LNCaP clone FGC (cell line): ENCODE results near the gene NOX1.
A peak's percentile ranks its signal among the peaks of the same experiment; 100 is the strongest.

Source experiments
- DNase-seq: peaks from one replicate; pipeline ENCODE4 v3.0.0-alpha.2; 2011; ENCODE audit warnings: low read depth
- H3K4me3 ChIP-seq: 2 replicates; pipeline ENCODE4 v1.5.1; 2011; ENCODE audit warnings: mild to moderate bottlenecking, low read depth, low read length, control low read depth
- TF ChIP-seq, protein P1 (sequence below): IDR thresholded peaks from 2 replicates; pipeline ENCODE4 v1.5.1; 2012; ENCODE audit warnings: mild to moderate bottlenecking; ENCODE audit not compliant: control insufficient read depth, insufficient read depth; ENCODE audit errors: extremely low read depth

NOX1 gene

DNA sequence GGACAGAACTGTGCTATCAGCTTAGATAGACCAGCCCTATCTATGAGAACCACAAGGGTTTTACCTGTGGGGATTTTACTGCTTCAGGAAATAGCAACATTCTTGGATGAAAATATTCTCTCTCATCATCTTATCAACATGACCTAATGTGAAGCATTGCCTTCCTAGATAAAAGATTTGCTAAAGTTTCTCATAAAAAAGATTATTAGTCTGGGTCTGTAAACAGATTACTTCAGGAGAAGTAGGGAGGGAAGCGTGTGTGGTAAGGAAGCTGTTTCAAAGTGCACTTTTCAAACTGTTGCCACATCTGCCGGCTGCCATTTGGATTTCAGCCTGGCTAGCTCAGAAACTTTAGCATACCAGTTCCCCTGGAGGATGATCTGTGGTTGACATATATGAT, at the start of gene NOX1:
TSS of gene NOX1 (minus strand) at position 35 of the 400 bp plus-strand sequence. CDS start 220 bp downstream, outside the sequence.
- TF ChIP-seq, protein P1, sequence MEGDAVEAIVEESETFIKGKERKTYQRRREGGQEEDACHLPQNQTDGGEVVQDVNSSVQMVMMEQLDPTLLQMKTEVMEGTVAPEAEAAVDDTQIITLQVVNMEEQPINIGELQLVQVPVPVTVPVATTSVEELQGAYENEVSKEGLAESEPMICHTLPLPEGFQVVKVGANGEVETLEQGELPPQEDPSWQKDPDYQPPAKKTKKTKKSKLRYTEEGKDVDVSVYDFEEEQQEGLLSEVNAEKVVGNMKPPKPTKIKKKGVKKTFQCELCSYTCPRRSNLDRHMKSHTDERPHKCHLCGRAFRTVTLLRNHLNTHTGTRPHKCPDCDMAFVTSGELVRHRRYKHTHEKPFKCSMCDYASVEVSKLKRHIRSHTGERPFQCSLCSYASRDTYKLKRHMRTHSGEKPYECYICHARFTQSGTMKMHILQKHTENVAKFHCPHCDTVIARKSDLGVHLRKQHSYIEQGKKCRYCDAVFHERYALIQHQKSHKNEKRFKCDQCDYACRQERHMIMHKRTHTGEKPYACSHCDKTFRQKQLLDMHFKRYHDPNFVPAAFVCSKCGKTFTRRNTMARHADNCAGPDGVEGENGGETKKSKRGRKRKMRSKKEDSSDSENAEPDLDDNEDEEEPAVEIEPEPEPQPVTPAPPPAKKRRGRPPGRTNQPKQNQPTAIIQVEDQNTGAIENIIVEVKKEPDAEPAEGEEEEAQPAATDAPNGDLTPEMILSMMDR = no peak
- no peak within 1 kb of the TSS for H3K4me3 ChIP-seq
- DNase-seq = no peak

DNA sequence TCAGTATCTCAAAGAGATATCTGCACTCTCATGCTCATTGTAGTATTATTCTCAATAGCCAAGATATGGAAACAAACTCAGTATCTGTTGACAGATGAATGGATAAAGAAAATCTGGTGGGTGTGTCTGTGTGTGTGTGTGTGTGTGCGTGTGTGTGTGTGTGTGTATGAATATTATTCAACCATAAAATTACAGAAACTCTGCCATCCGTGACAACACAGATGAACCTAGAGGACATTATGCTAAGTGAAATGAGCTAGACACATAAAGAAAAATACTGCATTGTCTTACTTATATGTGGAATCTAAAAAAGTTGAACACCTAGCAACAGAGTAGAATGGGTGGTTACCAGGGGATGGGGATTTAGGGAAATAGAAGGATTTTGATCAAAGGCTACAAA, 41.4 kb upstream of the NOX1 start:
- no peak for DNase-seq
- TF ChIP-seq, protein P1 = no peak
- no peak overlapping the region for H3K4me3 ChIP-seq

DNA sequence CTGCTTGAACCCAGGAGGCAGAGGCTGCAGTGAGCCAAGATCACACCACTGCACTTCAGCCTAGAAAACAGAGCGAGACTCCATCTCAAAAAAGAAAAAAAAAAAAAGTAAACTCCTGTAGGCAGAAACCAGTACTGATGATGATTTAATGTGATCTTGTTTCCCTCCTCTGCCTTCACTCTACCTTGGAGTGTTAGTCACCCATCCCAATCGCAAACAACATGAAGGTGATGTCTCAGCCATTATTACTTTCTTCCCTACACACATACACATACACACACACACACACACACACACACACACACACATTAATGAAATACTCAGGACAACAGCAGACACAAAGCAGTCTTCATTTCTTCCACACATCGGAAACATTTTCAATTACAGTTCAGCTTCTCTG, 39.0 kb upstream of the NOX1 start:
- TF ChIP-seq, protein P1 = no peak
- no peak overlapping the region for H3K4me3 ChIP-seq
- DNase-seq = no peak

DNA sequence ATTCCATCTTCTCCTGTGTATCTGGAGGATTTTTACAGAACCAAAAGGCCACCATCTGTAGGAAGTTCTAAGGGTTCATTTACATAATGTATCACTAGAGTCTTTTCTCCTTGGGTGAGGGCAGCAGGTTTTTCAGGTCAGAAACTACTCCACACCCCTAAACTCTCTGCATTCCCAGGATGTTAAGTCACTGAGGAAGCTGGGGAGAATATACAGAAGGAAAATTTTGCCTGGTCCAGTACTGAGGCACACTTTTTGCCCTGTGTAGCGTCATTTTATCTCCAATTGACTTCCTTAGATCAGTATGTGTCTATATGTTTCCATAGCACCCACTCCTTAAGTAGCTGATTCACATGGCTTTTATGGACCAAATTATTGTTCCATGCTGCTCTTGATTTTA, 37.6 kb upstream of the NOX1 start:
- TF ChIP-seq, protein P1 = no peak
- no peak for DNase-seq
- no peak overlapping the region for H3K4me3 ChIP-seq

DNA sequence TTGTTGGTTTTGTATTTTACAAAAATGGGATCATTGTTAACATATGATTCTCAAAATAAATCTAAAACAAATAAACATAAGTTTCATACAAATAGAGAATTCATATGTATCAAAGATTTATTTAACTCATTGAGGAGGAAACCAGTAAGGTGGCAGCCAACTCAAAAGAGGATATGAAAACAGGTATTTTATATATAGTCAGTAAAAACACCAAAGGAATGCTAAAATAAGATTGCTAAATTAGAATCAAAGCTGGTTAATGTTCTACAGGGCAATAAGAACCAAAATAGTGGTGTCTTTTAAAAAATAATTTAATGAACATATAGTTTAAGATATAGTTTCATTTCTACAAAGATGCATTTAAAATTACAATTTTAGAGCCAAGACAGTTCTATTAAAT, 31.5 kb upstream of the NOX1 start:
- H3K4me3 ChIP-seq = no peak overlapping the region
- TF ChIP-seq, protein P1 = no peak
- DNase-seq = no peak

DNA sequence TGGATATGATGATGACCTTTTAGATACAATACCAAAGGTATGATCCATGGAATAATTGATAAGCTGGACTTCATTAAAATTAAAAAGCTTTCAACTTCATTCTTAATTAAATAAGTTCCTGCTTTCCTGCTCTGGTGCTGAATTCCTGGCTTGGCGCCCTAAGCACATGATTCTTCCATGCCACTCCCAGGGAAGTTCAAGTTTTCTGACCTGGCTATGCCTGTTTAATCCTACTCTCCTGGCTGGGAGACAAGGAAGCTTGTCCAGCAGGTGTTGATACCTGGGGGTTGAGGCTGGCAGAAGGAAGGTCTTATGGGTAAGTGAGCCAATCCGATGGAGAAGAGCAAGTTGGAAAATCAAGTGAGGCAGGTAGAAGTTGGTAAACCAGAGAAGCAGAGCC, 30.3 kb upstream of the NOX1 start:
- H3K4me3 ChIP-seq = no peak overlapping the region
- peak; percentile 46 for DNase-seq
- TF ChIP-seq, protein P1 = no peak

DNA sequence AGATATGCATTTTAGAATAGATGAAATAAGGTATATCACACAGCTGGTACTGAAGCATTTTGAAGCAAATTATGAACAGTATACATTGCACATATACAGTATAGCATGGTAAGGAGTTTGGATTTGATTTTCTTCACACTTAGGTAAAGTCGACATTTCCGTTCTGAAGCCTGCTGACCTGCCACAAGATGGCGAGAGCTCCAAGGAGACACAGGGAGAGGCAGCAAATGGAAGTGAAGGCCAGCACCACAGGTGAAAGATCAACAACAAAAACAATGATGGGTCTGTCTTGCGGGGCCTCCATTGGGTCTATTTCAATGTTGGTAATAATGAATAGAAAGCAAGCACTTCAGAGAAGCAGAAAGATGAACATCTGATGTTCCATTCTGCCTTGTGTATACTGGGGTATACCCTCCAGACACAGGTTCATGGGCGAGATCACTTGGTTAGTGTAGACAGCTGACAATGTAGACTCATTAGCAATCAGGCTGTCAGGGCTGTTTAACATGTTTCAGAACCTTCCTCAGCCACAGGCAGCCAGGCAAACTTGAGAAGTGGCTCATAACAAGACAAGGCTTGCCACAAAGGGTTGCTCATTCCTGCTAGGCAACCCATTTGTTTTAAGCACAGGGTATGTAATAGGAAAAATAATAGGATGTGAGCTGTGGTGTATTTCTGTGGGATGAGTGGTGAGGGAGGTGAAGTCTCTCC, 21.4 kb upstream of the NOX1 start:
- no peak overlapping the region for H3K4me3 ChIP-seq
- TF ChIP-seq, protein P1 = peak; percentile 59
- no peak for DNase-seq
